ENCODE measurements around the gene ZNF804A.

ZNF804A gene

DNA sequence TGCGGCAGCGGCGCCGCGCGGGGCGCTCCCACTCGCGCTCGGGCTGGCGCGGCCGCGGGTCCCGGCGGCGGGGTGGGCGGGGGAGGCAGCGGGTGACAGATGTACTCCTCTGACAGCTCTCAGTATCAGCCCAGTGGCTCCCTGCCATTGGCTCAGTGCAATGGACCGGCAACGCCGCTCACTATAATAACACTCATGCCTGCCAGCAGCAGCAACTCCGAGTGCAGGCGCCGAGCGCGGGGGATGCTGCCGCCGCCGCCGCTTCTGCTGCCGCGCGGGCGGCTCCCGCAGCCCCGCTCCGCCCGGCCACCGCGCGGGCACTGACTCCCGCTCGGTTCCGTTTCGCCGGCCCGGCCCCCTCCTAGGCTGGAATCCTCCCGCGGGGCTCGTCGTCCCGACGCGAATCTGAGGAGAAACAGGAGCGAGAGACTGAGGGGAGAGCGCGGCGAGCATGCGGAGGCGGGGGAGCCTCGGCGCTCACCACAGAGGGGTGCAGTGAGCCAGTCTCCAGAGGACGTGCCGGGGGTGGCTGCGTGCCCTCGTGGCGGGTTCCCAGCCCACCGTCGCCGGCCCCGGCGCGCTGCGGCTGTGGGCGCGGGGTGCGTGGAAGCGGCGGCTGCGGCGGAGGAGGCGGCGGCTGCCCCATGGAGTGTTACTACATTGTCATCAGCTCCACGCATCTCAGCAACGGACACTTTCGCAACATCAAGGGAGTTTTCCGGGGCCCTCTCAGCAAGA is at the start of gene ZNF804A:
ZNF804A (plus strand) TSS at position 214 of the 738 bp plus-strand sequence; CDS start at position 645, 431 bp downstream.
- no peak for DNase-seq

DNA sequence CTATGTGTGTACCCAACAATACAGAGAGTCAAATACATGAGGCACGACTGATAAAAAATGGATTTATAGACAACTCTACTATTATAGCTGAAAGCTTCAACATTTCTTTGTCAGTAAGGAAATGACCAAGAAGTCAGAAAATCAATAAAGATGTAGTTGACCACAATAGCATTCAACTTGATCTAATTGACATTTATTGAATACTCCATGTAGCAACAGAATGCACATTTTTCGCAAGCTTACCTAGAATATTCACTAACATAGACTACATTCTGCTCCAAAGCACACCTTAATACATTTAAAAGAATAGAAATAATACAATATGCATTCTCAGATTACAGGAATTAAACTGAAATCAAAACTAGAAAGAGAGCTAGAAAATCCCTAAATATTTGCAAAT is 49.2 kb upstream of the ZNF804A start:
- DNase-seq, result no peak

DNA sequence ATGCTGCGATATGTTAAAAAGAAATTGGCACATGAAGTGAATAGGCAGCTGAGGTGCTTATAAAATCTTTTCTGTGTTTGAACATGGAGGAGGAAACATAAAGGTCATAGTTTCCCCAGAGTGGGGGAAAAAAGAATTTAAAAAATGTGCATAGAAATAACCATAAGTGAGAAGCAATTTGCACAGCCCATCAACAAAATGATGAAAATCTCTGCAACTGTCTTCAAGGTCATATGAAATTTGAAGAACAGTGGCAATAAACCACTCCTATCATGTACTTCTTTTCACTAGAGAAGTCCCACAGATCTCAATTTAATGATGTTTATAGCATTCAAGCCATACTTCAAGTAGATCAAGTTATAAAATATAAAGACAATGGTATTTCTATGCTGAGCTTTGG is 46.7 kb upstream of the ZNF804A start:
- DNase-seq, result no peak

DNA sequence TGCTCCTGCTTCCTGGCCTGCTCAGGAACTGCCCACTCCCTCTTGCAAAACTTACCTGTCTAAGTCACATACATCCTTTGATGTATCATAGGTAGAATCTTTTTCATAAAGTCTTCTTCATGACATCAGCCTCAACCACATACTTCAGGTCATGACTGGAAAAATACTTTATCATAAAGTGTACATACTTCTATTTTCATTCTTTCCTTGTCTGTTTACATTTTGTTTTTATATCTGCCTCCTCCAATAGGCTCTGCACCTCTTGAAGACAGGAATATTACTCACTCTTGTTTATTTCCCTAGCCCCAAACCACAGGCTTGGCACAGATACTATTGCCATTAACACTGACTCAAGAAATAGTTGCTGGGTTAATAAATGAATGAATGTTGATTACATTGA is 43.6 kb upstream of the ZNF804A start:
- no peak for DNase-seq

DNA sequence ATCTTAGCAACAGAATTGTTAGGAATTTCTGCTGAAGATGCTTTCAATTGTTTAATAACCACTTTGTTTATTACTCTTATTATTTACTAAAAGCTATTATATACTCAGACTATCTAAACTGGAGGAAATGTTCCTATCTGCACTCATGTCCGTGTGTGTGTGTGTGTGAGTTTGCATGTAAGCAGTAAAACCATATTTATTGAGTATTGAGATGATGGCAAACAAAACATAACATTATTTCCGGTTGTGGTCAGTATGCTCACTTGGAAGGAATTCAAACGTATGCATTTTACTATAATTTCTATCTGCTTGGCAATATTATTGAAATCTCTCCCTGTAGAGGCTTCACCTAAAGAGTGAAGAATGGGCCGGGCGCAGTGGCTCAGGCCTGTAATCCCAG is 43.0 kb upstream of the ZNF804A start:
- no peak for DNase-seq

DNA sequence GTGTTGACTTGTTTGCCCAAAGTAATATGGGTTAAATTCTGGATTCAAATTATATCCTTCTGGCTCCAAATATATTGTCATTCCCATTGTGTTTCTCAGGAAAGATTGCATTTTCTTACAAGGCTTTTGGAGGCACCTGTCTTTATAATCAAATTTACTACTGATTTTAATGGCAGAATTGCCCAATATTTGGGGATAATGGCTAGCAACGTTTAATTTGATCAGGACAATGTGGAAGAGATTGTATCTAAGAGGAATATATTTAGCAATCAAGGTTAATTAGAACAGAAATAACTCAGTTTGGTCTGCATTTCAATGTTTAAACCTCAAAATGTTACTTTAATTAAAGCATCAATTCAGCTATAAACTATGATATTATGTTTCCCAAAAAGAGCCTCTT is 41.7 kb upstream of the ZNF804A start:
- DNase-seq, result no peak

DNA sequence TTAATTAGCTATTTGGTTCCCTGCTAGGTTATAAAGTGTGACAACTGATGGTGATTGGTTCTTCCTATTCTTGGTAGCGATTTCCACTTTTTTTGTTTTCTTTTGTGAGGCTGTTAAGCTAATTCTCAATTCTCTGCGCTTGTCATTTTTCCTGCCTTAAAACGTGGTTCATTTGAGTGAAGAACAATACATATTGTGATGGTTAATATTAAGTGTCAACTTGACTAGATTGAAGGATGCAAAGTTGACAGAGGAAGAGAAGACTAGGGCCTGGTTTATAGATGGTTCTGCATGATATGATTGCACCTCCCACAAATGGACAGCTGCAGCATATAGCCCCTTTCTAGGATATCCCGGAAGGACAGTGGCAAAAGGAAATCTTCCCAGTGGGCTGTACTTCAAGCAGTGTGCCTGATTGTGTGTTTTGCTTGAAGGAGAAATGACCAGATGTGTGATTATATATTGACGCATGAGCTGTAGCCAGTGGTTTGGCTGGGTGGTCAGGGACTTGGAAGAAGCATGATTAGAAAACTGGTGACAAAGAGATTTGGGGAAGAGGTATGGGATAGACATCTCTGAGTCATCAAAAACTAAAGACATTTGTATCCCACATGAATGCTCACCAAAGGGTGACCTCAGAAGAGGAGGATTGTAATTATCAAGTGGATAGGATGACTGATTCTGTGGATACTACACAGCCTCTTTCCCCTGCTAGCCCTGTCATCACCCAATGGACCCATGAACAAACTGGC is 39.4 kb upstream of the ZNF804A start:
- DNase-seq, result no peak

DNA sequence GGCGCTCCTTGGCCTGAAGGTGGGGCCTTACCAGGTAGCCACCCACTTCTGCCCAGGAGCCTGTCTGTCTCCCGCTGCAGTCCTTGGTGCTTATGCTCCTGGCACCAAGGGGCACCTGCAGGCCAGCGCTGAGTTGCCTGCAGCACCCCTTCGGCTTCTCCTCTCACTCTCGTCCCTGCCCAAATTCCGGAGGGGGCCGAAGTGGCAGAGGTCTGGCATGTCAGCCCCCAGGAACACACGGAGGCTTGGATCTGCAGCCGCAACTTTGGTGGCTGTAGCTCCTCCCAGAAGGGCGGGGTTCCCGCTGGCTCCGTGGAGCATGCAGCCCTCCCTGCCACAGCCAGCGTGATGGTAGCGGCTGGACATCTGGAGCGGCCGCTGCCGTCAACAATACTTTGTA is 37.7 kb upstream of the ZNF804A start:
- DNase-seq, result no peak

DNA sequence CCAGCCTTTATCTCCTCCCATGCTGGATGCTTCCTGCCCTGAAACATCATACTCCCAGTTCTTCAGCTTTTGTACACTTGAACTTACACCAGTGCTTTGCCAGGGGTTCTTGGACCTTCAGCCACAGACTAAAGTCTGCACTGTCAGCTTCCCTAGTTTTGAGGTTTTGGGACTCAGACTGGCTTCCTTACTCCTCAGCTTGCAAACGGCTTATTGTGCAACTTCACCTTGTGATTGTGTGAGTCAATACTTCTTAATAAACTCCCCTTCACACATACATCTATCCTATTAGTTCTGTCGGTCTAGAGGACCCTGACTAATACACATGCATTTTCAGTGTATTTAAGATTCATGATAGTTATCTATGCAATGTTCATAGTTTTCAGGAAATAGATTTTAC is 35.8 kb upstream of the ZNF804A start:
- DNase-seq, result no peak

DNA sequence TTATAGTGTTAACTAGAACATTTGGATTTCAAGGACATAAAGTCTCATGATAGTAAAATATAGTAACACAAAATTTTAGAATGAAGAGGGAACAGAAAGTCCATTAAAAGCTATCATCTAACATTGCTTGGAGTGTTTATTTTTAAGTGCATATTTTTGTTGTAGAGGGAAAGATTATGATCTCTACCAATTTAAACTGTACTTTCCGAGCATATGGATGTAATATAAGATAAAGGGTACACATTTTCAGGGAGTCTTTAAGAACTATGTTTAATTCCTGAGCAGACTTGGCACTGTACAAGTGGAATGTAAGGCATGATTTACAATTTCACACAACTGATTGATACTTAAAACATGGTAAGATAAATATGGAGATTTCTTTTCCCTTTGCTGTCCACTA is 34.2 kb upstream of the ZNF804A start:
- no peak for DNase-seq

DNA sequence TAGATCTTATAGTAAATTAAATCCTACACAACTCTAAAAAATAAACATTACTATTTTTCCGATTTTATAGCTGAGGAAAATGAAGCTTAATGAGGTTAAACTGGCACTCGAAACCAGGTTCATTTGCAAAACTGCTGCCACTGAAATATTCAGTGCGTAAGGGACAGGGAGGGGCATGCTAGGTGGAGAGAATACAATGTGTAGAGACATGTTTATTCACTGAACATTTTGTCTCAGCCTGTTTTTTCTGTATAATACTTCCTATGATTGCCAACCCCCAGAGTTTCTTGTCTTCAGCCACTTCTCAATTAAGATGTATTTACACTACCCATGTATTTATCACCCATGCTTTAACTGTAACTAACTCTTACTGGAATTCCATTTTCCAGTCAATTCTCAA is 31.6 kb upstream of the ZNF804A start:
- no peak for DNase-seq

DNA sequence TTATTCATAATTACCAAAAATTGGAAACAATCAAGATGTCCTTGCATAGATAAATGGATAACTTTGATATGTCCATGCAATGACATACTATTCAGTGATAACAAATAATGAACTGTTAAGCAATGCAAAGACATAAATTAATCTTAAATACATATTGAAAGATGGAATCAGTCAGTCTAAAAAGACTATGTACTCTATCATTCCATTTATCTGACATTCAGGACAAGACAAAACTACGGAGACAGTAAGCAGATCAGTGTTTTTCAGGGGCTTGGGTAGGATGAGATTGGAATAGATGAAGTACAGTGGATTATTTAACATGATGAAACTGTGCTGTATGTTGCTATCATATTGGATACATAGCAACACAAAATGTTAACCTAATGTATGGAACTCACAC is 21.3 kb upstream of the ZNF804A start:
- no peak for DNase-seq

DNA sequence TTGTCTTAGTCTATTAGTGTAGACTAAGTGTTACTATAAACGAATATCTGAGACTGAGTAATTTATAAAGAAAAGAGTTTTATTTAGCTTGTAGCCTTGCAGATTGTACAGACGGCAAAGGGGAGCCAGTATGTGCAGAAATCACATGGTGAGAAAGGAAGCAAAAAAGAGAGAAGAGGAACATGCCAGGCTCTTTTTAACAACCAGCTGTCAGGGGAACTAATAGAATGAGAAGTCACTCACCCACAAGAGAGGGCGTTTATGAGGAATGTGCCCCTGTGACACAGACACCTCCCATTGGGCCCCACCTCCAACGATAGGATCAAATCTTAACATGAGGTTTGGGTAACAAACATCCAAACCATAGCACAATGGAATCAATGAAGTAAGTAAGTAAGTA is 20.6 kb upstream of the ZNF804A start:
- no peak for DNase-seq

DNA sequence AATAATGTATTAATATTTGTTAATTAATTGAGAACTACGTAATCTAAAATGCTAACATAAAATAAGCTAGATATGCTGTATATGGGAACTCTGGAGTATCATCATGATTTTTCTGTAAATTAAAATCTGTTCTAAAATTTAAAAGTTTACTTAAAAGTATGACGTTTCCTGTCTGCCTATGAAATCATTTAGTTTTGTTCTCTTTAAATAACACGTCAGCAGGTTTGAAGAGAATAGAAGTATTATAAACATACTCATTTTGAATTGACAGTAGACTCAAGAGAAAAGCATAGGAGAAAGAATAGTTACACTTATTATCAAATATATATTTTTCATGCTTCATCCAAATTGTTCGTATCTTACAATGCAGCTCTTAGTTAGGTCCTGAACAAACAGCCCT is 19.1 kb upstream of the ZNF804A start:
- no peak for DNase-seq

DNA sequence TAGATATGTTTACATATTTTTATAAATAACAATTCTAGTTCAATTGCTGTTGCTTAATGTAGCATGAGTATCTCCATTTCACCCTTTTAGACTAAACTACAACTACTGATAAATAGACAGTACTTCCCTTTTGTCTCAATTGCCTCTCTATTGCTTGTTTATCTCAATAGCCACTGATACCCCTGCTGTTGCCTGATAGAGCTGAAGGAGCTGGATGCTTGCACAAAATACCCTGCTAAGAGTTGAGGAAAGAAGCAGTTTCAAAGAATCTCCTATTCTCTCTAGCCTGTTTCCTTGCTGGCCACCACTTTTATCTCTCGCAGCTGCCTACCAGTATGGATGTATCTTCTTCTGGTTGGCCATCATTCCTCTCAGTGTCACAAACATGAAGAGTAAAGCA is 16.9 kb upstream of the ZNF804A start:
- DNase-seq, result no peak

DNA sequence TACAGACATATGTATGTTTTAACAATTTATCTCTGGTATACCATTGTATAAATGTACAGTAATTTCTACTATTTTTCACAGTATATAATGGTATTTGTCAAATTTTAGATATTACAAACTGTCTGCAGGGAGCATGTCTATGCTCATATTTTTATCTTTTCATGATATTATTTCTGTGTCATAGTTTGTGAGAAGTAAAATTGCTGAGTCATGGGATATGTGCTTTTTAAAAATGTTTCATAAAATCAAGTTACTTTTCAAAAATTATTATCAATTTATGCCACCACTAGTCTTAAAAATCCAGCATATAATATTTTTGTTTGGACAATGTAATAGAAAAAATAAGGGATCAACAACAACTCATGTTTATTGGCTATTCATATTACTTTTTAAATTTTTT is 9.1 kb upstream of the ZNF804A start:
- DNase-seq, result no peak

DNA sequence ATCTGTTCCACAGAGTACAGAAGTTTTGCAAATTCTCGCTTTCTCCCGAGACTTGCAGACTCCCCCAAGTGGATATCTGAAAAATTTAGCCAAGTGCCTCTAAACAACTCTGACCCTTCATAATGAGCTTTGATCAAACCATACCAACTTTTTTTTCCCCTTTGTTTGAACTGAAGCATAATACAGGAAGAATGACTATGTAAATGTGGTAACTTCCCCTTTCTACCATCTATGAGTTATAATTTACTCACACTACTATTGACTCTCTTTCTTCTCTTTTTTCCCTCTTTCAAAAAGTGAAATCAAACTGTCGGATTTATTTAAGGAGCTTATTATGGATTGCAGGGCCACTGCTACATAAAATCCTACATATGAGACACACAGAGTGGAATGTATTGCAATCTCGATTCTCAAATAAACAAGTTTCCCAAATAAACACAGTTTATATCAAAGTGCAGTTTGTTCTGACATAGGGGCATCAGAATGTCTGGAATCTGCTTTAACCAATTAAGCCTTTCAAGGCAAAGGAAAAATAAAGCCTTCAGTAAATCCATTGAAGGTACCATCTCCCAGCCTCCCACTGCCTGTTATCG is 1.4 kb upstream of the ZNF804A start:
- DNase-seq, result no peak

DNA sequence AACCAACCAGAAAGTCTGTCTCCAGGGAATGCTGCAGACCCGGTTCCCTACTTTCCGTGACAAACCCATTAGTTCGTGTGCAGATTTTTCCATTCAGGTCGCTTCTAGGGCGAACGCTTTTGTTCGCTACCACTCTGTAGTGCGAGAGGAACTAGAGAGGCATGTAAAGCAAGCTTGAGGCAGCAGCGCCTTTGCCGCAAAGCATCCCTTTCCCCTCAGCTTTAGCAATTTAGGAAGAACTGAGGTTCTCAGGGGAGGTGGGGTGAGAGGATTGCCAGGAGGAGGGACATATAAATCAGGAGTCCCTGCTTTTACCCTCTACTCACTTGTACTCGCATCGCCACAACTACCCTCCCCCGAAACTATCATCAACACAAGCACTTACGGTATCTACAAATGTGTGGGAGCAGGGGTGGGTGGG is 748 bp upstream of the ZNF804A start:
- no peak for DNase-seq

DNA sequence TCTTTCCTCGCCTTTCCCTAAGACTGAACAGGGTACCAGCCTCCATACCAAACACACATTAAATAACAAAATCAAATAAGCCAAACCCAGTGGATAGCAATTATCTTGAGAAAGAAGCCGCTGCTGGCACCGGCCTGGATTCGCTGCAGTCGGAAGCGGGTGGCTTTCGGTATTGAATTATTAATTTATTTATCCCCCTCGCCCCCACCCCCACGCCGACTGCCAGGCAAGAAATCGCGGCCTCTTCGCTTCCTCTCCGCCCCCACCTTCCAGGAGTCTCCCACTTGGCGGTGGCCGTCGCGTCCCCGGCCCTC is 370 bp upstream of the ZNF804A start:
- DNase-seq, result no peak

DNA sequence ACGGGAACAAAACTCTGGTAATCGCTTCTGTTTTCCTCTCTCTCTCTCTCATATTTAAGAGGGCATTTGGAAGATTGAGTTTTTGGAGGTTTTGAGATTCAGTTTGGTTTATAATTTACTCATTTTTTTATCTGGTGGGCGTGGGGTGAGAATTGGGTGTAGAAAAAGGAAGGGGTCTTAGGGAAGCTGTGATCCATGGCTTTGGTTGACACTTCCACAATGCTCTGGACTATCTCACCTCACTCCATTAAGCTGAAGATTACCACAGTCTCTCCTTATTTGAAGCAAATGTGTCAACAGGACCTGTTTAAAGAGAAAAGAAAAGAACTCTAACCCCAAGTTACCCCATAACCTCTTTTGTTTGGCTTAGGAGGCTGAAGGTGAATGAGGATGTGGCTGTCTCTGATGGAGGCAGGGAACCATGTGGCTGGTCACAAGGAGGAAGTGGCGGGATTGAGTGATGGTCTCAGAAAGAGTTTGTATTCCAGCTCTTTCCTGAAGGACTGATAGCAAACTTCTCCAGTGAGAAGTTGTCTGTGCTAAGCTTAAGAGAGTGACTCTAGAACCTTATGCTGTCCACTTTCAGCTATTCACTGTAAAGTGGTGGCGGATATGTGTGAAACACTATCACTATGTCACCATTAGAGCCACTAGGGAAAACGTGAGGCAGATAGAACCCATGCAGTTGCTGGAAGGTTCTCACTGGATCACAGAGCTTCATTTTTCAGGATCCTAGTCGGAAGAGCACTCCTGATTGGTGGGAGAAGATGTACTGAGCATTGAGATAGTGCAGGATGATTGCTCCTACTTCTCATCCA is 934 bp downstream of the ZNF804A start:
- no peak for DNase-seq

DNA sequence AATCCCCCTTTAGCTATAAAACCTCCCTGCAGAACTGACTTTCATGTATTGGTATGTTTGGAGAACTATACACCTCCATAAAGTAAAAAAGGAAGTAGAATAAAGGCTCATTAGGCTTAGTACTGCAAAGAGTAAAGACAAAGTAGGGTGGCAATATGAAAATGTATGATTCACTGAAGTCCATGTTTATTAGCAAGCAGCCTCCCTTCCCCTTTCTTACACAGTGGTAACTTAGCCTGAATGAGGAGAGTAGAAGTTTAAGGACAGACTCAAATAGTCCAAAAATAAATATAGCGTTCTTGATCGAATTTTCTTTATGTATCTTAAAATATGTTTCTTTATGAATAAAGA is 1.5 kb downstream of the ZNF804A start:
- no peak for DNase-seq

DNA sequence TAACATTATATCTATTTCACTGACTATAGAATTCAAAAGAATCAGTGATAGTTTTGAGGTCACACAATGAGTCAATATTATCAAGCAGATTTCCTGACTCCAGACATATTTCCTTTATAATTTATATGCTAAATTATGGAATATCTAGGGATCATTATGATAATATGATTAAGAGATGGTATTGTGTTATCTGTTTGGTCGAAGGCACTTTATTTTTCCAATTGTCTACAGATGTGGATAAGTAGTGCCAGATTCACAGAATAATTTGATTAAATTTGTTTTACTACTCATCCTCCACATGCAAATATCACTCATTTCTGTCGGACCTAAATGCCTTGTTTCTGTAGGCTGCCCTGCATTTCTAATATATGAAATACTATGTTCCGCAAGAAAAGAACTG is 4.4 kb downstream of the ZNF804A start:
- no peak for DNase-seq

DNA sequence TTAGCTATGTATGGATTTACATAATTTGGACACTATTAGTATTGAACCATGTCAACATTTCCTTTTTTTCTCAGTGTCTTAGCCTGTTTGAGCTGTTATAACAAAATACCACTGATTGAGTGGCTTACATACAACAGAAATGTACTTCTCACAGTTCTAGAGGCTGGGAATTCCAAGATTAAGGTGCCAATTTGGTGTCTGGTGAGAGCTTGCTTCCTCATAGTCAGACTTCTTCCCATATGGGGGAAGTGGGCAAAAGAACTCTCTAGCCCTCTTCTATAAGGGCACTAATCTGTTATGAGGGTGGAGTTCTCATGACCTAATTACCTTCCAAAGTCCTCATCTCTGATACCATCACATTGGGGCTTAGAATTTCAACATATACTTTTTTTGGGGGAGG is 12.6 kb downstream of the ZNF804A start:
- DNase-seq, result no peak
